IPS-NIHi7 (cell line): ENCODE measurements around the gene GAS7.

Experiments used
- DNase-seq: peaks from one replicate; pipeline ENCODE4 v3.0.0; 2012; ENCODE audit warnings: mixed read lengths; ENCODE audit errors: extremely low spot score

The GAS7 gene

GRCh38 chr17:10135539-10136257 is 62.7 kb downstream of the GAS7 start:
- no peak for DNase-seq

GRCh38 chr17:10130677-10131076 is 67.7 kb downstream of the GAS7 start:
- no peak for DNase-seq

- DNase-seq, result no peak
Measured at GRCh38 chr17:10130263-10130662, 68.1 kb downstream of the GAS7 start.

GRCh38 chr17:10127819-10128425 is 70.5 kb downstream of the GAS7 start:
- DNase-seq, result no peak

- peak; percentile 50 for DNase-seq
Measured at GRCh38 chr17:10126616-10127501, 71.5 kb downstream of the GAS7 start.

GRCh38 chr17:10126276-10126615 is 72.2 kb downstream of the GAS7 start:
- DNase-seq, result no peak

GRCh38 chr17:10125531-10126275 is 72.7 kb downstream of the GAS7 start:
- no peak for DNase-seq

GRCh38 chr17:10123093-10123492 is 75.3 kb downstream of the GAS7 start:
- DNase-seq, result no peak

- DNase-seq, result no peak
Measured at GRCh38 chr17:10121971-10122707, 76.3 kb downstream of the GAS7 start.

GRCh38 chr17:10120749-10121148 is 77.7 kb downstream of the GAS7 start:
- DNase-seq, result no peak

GRCh38 chr17:10120109-10120485 is 78.3 kb downstream of the GAS7 start:
- no peak for DNase-seq

- peak; percentile 65 for DNase-seq
Measured at GRCh38 chr17:10119203-10120108, 79.0 kb downstream of the GAS7 start.

- no peak for DNase-seq
Measured at GRCh38 chr17:10118788-10119130, 79.6 kb downstream of the GAS7 start.

- no peak for DNase-seq
Measured at GRCh38 chr17:10117581-10118001, 80.8 kb downstream of the GAS7 start.

- no peak for DNase-seq
Measured at GRCh38 chr17:10116753-10117420, 81.5 kb downstream of the GAS7 start.

- DNase-seq, result no peak
Measured at GRCh38 chr17:10116267-10116666, 82.1 kb downstream of the GAS7 start.

- DNase-seq, result no peak
Measured at GRCh38 chr17:10115536-10115932, 82.9 kb downstream of the GAS7 start.

- DNase-seq, result peak; percentile 57
Measured at GRCh38 chr17:10114931-10115535, 83.4 kb downstream of the GAS7 start.

- no peak for DNase-seq
Measured at GRCh38 chr17:10112962-10113361, 85.4 kb downstream of the GAS7 start.
